Stimulated activated CD8-positive, alpha-beta memory T cell treated with anti-CD3 and anti-CD28 coated beads, Interleukin-15, amount 100 ng/mL, for 48 hours (primary cell): ENCODE data around the gene RAX2.
"Not testable (repeated sequence)": the region's sequence is repeated elsewhere in the genome, so short reads cannot be mapped to it uniquely, and the experiment has no call there.

Experiments
- DNase-seq, 2 donors: peaks; one replicate each; pipeline ENCODE4 v3.0.0-alpha.2; 2020; ENCODE audit warnings: low read depth in 2 of 2

RAX2 gene

DNA sequence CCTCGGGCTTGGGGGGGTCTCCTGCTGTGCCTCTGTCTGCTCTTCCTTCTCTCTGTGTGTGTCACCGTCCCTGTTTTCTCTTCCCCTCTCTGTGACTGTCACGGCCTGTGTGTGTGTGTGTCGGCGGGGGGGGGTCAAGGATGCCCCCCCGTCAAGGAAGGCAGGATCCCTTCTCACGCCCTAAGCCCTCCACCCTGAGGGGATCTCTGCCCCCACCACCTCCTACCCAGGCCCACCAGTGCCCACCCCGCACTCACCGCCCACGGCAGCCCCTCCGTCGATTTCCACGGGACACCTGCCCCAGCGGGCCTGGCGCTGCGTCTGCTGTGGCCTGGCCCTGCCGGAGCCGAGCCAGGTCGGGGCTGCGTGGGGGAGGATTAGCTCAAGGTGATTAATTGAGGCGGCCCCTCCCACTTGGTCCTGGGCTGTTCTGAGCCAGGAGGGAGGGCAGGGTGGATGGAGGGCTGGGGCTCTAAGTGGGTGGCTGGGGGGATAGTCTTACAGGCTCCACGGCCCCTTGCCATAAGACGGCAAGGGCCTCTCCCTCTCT is at the start of gene RAX2:
TSS of gene RAX2 (minus strand) at position 323 of the 550 bp plus-strand sequence. CDS start 486 bp downstream, outside the sequence.
- no peak for DNase-seq

DNA sequence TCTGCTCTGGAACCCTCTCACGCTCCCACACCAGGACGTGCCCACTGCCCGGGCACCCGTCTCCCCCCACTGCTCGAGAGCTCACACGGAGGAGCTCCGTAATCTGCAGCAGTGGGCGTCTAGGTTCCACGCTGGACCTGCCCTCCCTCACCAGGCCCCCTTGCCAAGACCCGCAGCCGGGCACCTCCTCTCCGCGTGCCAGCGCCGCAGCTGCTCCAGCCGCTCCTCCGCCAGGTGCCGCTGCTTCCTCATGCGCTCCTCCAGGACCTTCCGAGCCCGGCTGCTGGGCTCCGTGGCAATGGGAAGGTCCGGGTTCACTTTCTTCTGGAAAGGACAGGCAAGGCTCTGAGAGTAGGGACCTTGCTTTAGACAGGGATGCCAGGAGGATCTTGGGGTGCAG is 49.1 kb upstream of the RAX2 start:
- no peak for DNase-seq

DNA sequence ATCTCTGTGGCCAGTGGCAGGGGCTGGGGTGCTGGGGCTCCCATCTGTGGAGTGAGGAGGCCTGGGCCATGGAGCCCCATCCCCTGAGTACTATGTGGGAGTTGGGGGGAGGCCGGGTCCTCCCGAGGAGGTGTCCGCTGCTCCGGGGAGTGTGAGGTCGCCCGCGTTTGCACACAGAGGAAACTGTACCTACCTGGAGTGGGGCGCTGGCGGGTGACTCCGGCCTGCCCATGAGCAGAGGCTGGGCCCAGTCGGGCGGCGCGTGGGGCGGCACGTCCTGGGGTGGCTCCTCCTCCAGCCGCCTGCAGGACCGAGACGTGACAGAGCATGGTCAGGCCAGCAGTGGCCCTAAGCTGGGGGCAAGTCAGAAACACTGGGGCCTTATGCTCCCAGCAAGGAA is 48.0 kb upstream of the RAX2 start:
- no peak for DNase-seq

DNA sequence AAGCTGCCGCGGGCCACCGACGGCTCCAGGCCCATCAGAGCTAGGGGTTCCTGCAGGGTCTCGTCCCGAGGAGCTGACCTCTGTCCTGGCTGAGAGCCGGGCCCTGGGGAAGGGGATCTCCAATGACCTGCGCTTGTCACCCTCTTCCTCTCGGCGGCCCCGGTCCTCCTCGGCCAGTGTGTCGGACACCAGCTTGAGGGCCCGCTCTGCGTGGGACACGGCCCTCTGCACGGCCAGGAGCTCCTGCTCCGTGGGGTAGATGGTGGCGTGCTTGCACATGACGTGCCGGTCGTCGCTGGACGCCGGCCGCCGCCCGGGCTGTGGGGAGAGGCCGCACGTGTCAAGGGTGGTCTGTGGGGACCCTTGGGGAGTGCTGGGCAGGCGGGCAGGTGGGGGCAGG is 46.9 kb upstream of the RAX2 start:
- DNase-seq = no peak

DNA sequence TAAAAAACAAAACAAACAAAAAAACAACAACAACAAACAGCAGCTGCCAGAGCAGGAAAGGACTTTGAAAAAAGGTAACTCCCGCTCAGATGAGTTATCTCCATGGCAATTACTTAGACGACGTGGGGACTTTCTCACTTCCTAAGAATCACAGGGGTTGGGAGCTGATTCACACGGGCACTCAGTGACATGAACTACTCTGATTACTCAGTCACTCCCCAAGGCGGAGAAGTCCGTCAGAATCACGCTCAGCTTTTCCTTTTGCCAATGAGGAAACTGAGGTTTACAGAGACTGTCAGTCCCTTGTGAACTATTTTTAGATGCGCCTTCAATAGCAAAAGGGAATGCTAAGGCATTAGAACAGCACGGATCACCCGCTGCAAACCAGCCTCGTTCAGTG is 46.4 kb upstream of the RAX2 start:
- DNase-seq = peak in 1 of 2 donors; percentile 36

DNA sequence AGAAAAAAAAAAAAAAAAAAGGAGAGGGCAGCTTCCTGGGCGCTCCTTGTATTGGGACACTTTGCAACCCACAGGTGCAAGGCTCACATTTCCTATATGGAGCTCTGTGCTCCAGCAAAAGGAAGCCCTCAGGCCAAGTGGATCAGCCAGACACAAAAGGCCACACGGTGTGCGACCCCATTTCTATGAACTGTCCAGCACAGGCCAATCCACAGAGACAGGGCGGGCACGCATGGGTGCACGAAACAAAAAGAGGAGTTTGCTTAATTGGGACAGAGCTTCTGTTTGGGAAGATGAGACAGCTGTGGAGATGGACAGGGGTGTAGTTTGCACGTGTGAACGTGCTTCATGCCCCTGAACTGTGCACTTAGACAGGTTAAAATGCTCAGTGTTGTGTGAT is 45.7 kb upstream of the RAX2 start:
- DNase-seq = no peak

DNA sequence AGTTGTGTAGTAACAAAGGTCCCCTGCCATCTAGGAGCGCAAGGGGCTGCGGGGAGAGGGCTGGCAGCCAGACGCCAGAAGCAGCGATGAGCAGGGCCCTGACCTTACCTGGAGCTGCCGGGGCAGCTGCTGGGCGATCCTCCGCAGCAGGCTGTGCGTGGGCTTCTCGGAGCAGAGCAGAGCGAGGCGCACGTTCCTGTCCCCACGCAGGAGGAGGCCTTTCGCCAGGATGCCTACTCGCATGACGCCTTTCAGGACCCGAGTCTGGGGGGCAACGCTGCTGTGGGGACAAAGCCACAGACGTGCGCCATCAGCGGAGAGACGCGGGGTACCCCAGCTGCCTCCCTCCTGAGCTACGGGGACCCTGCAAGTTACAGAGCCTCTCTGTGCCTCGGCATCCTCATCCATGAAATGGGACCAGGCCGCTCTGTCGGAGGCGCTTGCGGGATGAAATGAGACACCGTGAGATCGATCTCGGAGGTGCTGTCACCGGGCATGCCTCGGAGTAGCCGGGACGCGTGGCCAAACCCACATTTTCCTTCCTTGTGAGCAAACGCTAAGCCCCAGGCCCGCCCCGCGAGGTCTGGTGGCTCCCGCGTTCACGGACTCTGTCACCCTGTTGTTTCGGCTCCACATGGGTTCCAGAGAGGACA is 44.7 kb upstream of the RAX2 start:
- DNase-seq = no peak

DNA sequence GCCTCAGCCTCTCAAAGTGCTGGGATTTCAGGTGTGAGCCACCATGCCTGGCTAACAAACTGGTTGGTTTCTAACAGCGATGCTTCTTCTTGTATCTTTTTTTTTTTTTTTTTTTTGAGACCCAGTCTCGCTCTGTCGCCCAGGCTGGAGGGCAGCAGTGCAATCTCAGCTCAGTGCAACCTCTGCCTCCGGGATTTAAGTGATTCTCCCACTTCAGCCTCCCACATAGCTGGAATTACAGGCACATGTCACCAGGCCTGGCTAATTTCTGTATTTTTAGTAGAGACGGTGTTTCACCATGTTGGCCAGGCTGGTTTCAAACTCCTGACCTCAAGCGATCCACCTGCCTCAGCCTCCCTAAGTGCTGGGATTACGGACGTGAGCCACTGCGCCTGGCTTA is 44.1 kb upstream of the RAX2 start:
- DNase-seq = not testable (repeated sequence)

DNA sequence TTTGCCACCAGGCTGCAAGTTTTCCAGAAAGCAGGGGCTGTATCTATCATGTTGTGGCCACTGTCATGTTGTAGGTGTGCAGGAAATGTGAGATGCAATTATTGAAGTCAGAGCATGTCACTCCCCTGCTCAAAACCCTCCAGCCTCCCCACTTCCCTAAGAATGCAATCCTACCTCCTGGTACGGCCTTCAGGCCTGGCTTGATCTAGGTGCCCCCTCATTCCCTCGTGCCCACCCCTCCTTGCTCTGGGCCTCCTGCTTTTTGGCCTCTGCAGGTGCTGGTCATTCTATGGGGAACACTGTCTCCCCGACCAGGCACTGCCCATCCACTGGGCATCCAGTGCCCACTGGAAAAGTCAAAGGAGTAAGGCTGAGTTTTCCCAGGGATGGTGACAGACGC is 42.6 kb upstream of the RAX2 start:
- no peak for DNase-seq

DNA sequence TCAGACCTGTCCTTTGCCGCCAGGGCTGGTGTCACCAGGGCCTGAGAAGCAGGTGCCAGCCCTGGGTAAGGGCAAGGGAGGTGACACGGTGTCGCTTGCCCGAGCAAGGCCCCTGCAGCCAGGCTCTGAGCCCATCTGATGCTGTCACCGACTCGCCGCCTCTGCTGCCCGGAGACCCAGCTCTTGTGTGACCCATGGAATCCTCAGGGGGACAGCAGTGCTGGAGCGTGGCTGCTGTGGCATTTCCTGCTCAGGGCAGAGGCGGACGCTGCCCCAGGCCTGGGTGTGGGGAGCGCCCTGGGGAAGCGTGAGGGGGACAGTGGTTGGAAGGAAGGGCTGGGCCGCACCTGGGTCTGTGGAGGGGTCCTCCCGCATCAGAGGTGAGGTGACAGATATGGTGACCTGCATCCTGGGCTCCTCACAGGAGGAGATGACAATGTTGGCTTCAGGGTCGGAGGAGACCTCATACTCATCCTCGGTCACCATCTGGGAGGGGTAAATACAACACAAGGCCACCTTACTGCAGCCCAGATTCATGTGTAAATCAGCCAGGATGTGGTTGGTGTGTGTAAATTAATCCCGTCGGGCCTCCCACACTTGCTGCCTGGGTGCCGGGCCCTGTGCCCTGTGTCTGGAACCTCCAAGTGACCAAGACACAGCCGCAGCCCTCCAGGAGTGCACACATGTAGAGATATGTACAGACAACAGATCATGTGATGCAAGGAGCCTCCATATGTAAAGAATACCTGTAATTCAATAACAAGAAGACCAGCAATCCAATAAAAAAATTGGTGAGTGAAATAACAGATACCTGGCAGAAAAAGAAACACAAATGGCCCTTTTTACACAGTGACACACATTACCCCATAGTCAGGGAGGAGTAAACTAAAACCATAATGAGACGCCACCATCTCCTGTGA is 41.7 kb upstream of the RAX2 start:
- DNase-seq = no peak

DNA sequence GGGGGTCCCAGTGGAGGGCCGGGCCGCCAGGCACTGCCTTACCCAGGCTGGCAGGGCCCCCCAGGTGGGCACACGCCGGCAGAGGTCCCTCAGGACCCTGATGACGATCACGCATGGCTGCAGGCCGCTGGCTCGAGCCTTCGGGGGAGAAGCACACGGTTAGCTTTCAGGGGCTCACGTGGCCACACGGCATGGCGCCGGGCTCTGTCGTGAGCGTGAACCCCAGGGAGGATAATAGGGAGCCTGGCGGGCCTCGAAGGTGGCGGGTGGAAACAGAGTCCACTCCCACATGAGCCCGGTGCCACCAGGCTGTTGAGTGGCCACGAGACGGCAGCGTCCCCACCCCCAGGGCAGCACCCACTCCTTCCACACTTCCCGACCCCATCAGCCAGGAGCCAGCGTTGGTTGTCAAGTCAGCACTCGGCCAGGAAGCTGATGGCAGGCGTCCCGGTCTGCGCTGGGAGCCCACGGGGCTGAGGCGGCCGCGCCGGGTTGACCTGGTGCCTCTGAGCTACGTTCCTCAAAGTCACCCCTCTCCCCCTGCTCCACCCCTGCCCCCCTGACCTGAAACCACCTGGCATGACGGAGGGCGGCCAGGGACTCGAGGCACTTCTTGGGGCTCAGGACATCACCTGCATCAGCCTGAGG is 38.8 kb upstream of the RAX2 start:
- no peak for DNase-seq

DNA sequence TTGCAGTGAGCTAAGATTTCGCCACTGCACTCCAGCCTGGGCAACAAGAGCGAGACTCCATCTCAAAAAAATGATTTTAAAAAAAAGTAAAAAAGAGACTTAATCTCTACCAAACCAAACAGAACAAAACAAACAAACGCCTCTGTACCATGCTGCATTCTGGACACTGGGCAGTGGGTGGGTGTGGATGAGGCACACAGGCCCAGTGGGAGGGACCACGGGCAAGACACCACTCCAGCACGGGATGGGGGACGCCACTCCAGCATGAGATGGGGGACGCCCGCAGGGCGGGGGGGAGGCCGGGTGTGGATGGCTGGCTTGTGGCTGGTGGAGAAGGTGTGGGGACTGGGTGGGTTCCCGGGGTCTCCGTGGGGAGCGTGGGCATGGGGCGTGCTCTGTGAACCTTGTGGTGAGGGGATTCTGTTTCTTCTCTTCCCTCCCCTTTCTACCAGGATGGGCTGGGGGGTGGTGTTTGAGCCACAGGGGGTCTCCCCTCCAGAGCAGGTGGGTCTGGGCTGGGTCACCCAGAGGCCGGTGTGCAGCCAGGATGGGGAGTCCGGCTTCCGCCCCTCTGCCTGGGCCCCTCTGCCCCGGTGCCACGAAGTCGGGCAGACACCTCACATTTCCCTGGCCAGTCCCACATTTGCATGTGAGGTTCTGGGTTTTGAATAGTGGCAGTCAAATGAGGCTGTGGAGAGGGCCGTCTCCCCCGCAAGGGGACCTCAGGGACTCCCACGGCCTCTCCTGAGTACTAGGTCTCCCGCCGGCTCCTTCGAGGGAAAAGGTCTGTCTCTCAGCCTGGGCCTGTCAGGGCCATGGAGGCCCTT is 38.1 kb upstream of the RAX2 start:
- DNase-seq = no peak

DNA sequence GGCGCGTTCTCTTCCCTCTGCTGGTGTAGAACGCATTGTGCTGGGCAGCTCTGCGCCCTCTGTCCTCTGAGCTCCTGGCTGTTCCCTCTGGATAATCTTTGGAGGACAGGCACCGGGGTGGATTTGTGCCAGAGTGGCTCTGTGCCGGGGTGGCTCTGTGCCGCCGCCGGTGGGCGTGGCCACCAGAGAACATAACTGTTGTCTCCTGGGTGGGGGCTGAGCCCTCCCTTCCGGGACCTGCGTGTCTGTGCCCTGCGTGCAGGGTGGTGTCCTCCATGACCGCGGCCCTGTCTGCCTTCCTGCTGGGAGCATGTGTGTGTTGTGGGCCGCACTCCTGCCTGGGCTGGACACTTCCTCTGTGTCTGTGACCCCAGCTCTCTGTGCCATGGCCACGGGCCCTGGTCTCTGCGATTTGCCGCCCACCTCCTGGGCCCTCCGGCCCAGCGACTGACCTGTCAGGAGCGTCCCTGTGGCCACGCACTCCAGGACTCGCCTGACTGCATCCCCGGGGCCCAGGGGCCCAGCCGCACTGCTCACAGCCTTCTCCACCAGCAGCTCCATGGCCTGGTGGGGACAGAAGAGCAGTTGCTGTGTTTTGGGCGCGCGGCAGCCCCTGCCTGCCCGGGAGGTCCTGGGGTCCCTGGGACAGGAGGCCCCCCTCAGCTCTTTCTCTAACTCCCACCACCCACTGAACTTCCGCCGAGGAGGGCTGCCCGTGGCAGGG is 36.6 kb upstream of the RAX2 start:
- no peak for DNase-seq

DNA sequence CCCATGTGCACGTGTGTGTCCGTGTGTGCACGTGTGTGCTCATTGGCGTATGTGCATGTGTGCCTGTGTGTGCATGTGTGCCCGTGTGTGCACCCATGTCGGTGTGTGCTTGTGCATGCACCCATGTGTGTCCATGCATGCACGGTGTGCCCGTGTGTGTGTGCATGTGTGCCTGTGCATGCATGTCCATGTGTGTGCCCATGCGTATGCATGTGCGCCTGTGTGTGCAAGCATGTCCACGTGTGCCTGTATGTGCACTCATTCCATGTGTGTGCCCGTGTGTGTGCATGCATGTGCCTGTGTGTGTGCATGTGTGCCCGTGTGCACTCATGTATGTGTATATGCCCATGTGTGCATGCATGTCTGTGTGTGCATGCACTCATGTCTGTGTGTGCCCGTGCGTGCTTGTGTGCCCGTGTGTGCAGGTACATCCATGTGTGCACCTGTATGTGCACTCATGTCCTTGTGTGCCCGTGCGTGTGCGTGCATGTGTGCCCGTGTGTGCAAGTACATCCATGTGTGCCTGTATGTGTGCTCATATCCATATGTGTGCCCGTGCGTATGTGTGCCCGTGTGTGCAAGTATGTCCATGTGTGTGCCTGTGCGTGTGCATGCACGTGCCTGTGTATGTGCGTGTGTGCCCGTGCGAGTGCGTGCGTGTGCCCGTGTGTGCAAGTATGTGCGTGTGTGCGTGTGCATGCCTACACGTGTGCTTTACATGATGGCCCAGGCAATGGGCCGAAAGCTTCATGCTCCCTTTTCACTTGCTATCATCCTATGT is 35.7 kb upstream of the RAX2 start:
- no peak for DNase-seq

DNA sequence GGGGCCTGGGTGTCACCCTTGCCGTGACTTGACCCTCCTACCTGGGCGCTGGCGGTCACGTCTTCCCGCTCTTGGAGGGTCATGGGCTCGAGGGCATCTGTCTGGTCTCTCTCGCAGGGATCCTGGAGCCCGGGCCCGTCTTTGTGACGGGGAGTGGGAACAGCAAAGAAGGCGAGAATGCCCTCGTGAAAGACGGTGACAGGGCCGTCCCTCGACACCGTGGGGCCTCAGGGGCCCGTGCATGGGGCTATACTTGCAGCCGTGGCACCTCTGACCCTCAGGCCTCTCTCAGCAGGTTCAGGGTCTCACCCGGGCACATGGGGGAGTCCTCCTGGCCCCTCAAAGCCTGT is 35.1 kb upstream of the RAX2 start:
- DNase-seq = no peak

DNA sequence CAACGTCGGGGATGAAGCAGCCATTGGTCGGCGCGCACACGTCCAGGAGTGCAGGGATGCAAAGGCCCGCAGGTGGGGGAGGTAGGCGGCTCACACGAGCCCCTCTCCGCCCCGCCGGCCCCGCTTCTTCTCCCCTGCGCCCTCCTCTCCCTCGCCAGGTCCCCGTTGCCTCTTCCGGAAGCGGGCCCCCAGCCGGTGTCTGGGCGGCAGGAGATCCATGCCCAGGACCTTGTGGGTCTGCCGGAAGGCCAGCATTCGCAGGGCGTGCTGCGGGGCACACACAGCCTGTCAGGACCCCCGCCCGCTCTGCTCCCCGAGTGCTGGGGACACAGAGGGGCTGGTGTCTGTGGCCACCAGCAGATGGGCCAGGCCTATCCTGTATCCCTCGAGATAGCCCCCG is 33.8 kb upstream of the RAX2 start:
- no peak for DNase-seq

DNA sequence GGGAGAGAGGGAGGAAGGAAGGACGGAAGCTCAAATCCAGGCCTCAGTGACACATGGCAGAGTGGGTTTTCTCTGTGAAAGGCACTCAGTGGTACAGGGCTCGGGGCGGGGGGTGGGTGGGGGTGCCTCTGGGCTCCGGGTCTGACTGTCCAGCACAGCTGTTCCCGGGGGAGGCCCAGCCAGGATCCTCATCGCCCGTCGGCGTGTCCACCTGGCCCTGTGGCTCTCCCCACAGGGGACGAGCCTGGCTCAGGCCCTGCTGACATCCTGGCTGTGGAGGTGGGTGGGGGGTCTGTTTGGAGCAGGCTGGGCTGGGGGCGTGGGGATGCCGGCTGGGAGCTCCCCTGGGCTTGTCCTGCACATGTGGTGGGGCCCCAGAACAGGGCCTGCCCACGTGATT is 32.4 kb upstream of the RAX2 start:
- DNase-seq = no peak

DNA sequence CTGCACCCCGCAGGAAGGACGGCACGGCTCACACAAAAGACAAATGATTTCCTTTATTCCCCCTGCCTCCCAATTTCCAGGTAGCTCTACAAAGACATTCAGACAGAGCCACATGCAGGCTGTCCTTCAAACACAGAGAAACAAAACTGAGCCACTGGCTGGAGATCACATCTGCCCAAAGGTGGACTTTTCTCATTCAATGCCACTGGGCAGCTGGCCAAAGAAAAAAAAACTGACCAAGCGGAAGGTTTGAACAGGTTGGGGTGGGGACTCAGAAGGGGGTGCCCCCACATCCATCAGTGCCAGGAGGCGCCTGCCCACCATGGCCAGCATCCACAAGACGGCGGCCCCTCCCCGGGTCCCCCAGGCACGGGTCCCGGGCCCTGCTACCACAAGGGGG is 32.0 kb upstream of the RAX2 start:
- no peak for DNase-seq

DNA sequence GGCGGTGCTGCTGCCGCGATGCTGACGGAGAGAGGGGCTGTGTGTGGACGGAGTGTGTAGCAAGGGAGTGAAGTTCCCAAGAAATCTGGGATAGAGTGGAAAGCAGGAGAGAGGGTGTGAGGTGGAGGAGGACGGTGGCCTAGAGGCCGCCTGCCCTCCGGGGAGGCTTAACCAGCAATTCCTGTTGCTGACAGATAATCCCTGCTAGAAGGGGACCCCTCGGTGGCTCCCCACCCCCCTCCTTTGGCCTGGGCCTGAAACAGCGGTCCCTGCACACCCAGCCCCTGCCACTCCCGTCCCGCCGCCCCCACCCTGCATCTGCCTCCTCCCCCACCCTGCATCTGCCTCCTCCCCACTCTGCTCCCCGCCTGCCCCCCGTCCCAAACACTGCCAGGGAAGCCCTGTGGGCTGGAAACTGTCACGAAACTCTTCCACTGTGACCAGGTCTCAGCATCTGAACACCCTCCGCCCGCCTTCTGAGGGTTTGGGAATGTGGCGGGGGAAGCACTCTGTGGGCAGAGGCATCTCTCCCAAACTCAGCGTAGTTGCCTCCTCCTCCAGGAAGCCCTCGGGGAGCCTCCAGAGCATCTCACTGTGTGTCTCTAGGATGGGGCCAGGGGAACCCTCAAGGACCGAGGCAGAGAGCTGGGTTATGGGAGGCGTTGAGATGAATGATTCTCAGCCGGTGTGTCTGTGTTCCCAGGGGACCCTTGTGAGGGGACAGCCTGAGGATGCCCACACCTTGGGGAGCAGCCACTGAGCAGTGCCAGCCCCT is 31.3 kb upstream of the RAX2 start:
- DNase-seq = no peak
